ENCODE measurements around the gene ZSCAN30.
A peak's percentile ranks its signal among the peaks of the same experiment; 100 is the strongest.

Gene ZSCAN30

DNA sequence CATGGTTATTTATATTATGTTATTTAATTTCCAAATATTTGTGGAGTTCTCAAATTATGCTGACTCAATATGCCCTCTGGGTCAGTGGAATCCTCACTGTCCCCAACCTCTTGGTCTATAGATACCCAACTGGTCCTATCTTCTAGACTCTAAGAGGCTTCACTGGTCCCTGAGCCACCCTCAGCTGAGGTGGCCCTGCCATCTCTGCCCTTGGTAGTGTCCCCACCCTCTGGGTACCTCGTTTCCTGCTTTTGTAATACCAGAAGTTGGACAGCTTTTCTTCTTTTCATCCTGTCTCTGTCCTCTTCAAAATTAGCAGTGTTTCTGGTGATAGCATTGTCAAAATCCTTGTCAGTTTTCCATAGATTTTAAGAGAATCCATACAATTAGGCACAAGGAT, 11.9 kb downstream of the ZSCAN30 start:
- DNase-seq: no peak

DNA sequence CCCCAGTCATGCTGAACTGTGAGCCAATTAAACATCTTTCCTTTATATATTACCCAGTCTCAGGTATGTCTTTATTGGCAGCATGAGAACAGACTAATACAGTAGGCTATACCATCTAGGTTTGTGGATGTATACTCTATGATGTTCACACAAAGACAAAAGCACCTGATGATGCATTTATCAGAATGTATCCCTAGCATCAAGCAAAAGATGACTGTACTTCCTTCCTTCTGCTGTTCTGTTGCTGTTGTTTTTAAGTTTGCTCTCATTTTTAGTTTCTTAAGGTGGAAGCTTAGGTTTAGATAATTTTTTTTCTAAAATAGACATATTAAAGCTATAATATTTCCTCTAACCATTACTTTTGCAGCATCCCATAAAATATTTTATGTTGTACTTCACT, 12.4 kb downstream of the ZSCAN30 start:
- no peak for DNase-seq

DNA sequence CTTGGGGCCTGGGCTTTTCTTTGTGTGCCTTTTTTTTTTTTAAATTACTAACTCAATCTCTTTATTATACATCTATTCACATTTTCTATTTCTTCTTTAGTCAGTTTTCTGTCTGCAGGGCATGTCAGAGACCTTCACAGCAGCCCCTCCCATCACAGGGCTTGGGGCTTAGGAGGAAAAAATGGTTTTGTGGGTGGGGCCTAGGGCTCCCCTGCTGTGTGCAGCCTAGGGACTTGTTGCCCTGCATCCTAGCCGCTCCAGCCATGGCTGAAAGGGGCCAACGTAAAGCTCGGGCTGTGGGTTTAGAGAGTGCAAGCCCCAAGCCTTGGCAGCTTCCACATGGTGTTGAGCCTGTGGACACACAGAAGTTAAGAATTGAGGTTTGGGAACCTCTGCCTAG, 13.8 kb downstream of the ZSCAN30 start:
- DNase-seq: no peak

DNA sequence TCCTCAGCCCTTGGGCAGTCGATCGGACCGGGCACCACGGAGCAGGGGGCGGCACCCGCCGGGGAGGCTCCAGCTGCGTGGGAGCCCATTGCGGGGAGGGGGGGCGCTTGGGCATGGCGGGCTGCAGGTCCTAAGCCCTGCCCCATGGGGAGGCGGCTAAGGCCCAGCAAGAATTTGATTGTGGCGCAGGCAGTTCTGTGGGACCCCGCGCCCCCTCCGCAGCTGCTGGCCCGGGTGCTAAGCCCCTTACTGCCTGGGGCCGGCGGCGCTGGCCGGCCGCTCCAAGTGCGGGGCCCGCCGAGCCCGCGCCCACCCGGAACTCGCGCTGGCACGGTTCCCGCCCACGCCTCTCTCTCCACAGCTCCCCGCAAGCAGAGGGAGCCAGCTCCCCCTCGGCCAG, 18.4 kb downstream of the ZSCAN30 start:
- no peak for DNase-seq

DNA sequence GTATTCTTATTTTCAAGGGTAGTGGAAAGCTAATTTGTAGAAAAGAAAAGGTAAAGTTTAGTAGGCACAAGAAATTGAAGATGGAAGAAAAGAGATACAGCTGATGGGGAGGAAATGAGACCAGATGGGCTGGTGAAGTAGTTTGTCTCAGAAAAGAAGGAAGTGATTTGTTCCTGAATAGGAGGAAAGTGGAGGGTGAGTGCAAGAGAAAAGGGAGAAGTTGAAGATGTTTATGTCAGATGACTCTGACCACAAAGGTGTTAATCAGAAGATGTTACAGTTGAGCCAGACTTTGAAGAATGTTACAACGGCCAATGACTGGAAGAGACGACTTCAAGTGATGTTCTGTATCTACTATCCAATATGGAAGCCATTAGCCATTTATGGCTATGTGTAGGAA, 21.2 kb downstream of the ZSCAN30 start:
- DNase-seq: no peak

DNA sequence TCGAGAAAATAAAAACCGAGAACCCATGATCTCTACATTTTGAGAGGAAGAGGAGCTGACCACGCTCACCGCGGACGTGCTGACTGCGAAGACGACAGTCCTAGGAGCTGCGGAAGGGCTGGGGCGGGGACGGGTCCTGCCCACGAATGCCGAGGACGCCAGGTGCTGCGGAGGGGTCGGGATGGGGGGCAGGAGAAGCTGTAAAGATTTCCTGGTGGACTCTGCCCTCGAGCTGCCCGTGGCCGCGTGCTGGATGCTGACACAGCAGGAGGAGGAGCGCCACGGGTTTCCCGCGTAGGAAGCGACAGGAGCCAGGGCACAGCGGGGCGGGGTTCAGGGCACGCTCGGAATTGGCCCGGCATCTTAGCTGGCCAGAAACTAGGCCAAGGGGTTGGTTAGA, 22.2 kb downstream of the ZSCAN30 start:
- DNase-seq: no peak

DNA sequence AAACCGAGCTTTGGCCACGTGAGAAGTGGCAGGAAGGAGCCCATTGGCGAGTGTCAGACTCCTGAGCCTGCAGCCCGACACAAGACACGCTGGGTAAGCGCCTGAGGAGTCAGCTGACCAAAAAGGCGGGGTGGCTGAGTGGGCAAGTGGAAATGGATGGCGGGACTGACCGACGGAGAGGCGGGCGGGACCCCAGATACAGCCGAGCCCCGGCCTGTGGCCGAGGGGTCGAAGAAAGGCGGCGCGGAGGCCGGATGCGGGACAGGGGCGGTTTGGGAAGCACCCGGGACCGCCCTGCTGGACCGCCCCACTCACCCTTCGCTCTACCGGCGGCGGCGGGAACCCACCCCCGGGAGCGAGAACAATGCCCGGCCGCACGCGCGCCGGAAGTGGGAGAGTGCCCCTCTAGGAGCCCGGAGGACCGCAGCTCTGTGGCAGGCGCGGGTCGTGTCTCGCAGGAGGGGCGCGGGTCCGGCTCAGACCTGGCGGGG, 22.8 kb downstream of the ZSCAN30 start:
- DNase-seq: peak; percentile 94

DNA sequence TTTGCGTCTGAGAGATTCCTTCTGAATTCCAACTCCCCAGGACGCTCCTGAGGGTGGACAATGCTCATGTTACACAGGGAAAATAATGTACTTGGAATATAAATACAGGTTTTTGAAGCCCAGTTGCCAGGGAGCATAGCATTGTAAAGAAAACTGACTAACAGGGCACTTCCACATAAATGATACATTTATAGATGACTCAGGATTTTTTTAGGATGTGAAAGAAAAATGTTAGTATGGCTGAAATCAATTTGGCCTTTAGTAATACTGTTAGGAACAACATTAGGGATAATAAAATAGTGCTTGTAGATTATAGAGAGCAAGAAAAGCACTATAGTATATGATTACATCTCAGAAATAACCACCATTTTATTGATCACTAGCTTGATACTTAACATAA, 25.6 kb downstream of the ZSCAN30 start:
- no peak for DNase-seq

DNA sequence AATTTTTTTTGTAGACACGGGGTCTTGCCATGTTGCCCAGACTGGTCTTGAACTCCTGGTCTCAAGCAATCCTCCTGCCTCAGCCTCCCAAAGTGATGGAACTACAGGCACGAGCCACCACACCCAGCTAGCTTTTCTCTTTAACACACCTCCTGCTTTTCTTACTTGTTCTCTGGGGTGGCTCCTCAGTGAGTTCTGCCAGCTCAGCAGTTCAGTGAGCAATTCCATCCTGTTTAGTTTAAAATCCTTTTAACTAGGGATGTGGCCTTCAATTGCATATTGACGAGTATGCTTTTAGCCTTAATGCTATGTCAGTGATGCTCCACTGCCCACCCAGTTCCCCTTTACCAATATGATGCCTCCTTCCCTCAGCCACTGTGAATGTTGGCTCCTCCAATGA, 33.1 kb downstream of the ZSCAN30 start:
- DNase-seq: no peak

DNA sequence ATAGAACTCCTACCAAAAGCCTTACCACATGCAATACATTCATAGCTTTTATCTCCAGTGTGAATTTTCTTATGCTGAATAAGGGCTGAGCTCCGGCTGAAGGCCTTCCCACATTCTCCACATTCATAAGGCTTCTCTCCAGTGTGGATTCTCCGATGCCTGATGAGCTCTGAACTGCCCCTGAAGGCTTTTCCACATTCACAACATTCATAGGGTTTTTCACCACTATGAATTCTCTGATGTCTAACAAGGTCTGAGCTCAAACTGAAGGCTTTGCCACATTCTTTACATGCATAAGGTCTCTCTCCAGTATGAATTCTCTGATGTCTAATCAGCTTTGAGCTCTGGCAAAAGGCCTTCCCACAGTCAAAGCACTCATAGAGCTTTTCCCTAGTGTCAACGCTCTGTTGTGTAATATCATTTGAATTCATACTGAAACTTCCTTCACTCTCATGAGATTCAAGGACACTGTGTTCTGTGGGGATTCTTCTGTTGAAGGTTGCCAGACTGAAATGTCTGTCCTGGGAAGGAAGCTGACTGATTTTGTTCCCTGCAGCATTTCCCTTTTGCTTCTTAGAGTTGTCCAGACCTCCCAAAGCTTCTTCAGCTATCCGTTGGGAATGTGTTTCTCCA, 36.3 kb downstream of the ZSCAN30 start:
- no peak for DNase-seq

DNA sequence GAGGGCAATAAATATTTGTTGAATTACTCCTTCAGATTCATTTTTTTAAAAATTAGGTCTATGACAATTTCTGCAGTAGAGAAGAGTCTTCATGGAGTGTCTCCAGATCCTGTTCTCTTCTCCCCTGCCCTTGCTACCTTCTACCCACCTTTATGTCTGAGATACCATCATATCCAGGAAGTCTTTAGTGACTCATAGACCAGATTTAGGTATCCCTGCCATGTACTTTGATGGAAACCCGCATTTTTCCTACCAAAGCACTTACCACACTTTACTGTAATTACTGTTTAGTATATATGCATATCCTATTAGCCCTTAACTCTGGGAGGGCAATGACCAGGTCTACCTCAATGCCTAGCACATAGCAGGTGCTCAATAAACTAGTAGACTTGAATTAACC, 37.6 kb downstream of the ZSCAN30 start:
- DNase-seq: no peak

DNA sequence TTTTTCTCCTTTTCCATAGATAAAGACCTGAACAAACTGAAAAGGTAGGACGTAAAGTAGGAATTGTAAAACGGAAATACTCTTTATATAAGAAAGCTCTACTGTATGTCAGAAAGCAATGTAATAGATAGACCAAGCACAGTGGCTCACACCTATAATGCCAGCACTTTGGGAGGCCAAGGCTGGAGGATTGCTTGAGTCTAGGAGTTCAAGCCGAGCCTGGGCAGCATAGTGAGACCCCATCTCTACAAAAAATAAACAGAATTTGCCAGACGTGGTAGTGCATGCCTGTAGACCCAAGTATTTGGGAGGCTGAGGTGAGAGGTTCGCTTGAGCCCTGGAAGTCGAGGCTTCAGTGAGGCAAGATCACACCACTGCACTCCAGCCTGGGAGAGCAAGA, 41.6 kb downstream of the ZSCAN30 start:
- DNase-seq: no peak

DNA sequence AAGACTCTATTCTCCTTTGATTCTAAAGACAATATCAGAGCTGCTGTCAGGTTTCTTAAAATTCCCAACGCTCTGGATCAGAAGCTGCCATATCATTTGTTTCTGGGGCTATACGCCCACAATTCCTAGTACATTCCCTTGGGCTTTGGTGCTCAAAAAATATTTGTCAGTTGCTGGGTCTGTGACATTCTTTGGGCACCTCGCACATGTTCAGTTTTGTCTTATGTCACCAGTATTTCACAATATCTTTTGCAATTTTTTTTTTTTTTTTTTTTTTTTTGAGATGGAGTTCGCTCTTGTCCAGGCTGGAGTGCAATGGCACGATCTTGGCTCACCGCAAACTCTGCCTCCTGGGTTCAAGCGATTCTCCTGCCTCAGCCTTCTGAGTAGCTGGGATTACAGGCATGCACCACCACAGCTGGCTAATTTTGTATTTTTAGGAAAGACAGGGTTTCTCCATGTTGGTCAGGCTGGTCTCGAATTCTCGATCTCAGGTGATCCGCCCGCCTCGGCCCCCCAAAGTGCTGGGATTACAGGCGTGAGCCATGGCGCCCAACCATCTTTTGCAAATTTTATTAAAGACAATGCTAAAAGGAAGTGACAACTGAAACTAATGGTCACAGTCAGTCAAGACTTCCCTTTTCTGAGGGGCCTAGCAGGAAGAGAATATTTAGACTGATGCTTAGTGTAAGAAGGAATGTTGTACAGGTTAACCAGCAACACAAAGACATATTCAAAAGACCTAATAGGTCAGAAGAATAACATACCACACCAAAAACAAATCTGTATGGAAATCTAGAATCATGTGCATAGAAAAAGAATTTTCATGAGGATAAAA, 42.4 kb downstream of the ZSCAN30 start:
- no peak for DNase-seq

DNA sequence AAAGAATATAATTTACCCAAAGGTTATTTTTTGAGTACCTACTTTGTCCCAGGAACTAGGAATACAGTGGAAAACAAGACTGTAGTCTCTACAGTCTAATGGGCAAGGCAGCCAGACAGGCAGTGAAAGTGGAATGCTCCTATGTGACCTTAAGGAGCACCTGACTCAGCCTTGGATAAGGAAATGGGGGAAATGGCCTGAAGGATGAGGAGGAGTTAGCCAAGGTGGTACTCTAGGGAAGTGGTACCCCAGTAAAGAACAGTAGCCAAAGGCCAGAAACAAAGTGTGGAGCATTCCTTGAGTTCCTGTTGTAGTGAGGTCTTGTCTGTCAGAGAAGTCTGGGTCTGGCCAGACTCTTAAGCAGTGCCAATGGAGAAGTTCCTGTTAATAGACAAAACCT, 43.2 kb downstream of the ZSCAN30 start:
- DNase-seq: no peak

DNA sequence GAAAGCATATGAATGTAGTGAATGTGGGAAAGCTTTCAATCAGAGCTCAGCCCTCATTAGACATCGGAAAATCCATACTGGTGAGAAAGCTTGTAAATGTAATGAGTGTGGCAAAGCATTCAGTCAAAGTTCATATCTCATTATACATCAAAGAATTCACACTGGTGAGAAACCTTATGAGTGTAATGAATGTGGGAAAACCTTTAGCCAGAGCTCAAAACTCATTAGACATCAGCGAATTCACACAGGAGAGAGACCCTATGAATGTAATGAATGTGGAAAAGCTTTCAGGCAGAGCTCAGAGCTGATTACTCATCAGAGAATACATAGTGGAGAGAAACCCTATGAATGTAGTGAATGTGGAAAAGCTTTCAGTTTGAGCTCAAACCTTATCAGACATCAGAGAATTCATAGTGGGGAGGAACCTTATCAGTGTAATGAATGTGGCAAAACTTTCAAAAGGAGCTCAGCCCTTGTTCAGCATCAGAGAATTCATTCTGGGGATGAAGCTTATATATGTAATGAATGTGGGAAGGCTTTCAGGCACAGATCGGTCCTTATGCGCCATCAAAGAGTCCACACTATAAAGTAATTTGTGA, 44.2 kb downstream of the ZSCAN30 start:
- no peak for DNase-seq

DNA sequence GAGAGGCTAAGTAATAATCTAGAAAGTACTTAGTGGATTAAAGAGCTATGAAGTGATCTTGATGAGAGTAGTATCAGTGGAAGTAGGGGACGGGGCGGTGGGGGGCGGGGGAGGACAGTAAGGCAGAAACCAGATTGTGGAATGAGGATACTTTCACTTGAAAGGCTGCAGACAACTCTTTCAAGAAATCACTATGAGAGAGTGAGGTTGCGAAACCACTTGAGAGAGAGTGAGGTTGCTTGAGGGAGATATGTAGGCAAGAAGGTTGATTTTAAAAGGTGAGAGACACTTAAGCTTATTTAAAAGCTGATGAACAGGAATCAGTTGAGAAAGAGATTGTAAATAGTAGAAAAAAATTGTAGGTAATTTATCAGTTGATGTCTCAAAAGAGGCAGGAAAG, 45.4 kb downstream of the ZSCAN30 start:
- DNase-seq: no peak

DNA sequence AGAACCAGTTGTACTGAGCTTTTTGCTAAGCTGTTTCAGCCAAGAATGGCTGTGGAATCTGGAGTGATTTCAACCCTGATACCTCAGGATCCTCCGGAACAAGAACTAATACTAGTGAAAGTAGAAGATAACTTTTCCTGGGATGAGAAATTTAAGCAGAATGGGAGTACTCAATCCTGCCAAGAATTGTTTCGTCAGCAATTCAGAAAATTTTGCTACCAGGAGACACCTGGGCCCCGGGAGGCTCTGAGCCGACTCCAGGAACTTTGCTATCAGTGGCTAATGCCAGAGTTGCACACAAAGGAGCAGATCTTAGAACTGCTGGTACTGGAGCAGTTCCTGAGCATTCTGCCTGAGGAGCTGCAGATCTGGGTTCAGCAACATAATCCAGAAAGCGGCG, 47.6 kb downstream of the ZSCAN30 start:
- no peak for DNase-seq

DNA sequence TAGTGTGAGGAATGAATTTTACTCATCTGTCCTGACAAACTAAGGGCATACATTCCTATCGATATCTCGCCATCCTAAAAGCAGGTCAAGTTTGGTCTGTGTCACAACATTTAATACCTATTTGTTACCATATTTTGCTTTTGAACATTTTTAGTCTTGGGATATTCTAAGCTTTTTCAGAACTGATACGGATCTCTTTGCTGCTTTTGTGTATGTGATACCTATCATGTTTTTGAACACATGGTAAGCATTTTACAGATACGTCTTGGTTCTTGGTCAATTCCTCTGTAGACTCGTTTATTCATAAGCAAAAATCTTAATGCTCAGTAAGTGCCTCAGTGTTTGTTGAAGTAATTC, 48.6 kb downstream of the ZSCAN30 start:
- no peak for DNase-seq

DNA sequence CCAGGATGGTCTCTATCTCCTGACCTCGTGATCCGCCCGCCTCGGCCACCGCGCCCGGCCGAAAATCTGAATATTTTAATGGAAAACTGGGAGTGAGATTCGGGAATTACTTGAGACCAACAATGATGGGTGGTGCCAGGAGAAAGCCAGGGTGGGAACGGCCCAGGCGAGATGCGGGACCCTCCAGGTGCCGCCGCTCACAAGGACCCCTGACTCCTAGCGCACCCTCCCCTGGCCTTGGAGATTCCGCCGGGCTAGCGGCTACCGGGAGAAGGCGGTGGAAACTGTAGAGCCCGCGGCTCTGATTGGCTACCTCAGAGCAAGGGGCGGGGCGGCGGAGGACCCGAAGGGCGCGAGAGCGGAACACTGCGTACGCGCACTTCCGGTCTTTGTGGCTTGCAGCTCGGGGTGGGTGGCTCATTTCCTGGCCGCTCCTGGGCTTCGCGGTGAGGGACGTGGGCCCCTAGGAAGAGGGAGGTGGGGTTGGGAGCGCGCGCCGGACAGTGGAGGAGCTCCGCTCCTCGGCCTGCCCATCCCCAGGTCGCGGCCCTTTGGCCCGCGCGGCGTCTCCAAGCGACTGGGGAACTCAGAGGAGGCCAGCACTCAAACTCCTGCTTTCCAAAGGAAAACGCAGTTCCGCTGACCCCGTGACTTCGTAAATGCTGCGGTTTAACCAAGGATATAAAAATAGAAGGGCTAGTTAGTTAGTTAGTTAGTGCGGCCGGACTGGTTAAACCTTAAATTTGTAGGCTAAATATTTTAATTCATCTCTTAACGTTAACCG, 49.2 kb downstream of the ZSCAN30 start, which contains the start of gene ZNF397:
TSS of gene ZNF397 (plus strand) at position 371 of the 784 bp plus-strand sequence. CDS start 1,437 bp downstream, outside the sequence.
- peak; percentile 99 for DNase-seq

DNA sequence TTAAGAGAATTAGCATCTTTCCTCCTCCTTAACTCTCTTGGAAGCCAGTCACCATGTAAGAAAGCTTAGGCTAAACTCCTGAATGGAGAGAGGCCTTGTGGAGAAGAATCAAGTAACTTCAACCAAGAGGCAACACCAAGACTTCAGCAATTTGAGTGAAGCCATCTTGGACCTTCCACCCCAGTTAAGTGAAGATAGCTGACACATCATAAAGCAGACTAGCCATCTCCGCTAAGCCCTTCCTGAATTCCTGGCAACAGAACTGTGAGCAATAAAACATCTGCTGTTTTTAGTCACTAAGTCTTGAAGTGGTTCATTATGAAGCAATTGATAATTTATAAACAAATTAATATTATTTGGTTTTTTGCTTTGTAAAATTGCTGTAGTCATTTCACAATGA, 50.7 kb downstream of the ZSCAN30 start:
- no peak for DNase-seq

DNA sequence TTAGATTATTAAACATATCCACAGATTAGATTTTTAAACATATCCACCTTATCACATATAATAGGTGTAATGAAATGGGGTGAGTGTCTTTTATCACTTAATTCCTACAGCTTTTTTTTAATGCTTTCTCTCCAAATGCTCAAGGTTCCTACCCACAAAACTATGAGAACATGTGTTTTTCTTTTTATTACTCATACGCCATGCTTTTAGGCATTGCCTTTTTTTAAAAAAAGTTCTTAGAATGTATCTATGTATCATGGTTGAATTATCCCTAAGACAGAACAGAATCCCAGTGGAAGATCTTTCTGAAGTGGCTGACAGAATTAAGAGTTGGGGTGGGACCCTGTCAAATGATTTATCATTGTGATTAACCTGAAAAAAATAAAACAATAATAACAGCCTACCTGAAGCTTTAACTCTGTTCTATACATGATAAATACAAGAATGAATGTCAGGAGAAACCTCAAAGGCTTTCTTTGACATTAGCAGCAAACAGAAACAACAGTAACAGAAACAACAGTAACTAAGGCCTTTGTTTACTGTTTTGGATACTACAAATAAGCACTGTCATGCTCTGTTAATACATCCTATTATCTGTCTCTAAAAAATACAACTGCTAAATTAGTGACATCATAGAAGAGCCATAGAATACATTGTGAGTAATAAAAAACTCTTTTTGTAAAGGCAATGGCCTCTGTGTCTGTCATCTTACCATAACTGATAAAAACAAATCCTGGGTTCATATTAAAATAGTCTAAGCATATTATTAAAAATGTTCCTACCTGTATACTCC, 53.3 kb downstream of the ZSCAN30 start:
- no peak for DNase-seq

DNA sequence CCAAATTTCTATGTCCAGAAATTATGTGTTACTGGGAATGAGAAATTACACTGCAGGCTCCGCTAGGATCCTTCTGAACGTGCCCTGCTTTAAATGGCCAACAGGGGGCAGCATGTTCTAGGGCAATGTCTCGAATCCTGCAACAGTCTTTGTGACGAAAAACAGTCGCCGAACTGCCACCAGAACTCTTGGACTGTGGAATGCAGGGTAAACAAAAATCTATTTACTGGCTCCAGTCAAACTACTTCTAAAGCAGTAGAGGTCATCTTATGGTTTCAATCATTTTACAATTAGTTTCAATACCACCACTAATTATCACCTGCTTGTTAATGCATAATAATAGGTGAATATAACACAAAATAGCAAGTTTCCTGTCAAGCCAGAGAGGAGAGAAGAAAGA, 59.0 kb downstream of the ZSCAN30 start:
- peak; percentile 80 for DNase-seq
